GM23248 (cell line): ENCODE data around the gene KCTD12.

ENCODE experiments used
- EZH2 ChIP-seq: fragments of 200-600 bp; sonication (generic); IDR thresholded peaks from 2 replicates; pipeline ENCODE4 v1.6.1; 2018; ENCODE audit warnings: antibody characterized with exemption, mild to moderate bottlenecking; ENCODE audit not compliant: insufficient read depth, poor library complexity, severe bottlenecking
- EZH2phosphoT487 ChIP-seq: fragments of 200-600 bp; sonication (generic); IDR thresholded peaks from 2 replicates; pipeline ENCODE4 v1.6.1; 2018; ENCODE audit warnings: antibody characterized with exemption, moderate library complexity, mild to moderate bottlenecking, low read depth; ENCODE audit not compliant: insufficient read depth

- TF ChIP-seq EZH2 (no peak), EZH2phosphoT487 (no peak)
These were observed 1.4 kb downstream of the KCTD12 start for GRCh38 chr13:76884907-76885202.
